ENCODE measurements around the gene RBM44.
"Not testable (repeated sequence)": the region's sequence is repeated elsewhere in the genome, so short reads cannot be mapped to it uniquely, and the experiment has no call there.

The RBM44 gene

GRCh38 chr2:237859533-237860272 lies 61.1 kb downstream of the RBM44 start, which contains the start of gene RAMP1:
RAMP1 (plus strand) TSS chr2:237859623; CDS start chr2:237859676, 53 bp downstream.
- no peak for DNase-seq

GRCh38 chr2:237860273-237860935 lies 61.8 kb downstream of the RBM44 start:
- no peak for DNase-seq

GRCh38 chr2:237861875-237862527 lies 63.4 kb downstream of the RBM44 start:
- no peak for DNase-seq

- DNase-seq: no peak
Observed at GRCh38 chr2:237862528-237862895, 63.9 kb downstream of the RBM44 start.

GRCh38 chr2:237863102-237863511 lies 64.5 kb downstream of the RBM44 start:
- no peak for DNase-seq

GRCh38 chr2:237863689-237864443 lies 65.3 kb downstream of the RBM44 start:
- no peak for DNase-seq

DNA sequence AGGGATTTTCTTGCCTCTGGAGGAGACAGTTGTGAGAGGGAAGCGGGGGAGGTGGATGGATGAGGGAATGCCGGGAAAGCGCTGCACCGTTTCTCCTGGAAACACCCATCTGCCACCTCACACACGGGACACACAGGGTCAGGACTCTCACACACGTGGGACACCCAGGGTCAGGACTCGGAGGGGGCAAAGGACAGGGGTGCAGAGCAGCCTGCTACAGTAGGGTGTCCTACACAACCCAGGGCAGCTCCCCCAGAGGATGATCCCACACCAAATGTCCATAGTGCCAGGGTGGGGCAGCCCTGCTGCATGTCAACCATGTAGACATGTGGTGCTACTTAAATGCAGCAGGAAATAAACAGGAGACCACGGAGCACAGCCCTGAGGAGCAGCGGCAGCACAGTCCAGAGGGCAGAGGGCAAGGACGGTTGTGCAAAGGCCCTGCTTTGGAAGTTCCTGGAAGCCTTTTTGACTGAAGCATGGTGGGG lies 65.9 kb downstream of the RBM44 start:
- DNase-seq: no peak

DNA sequence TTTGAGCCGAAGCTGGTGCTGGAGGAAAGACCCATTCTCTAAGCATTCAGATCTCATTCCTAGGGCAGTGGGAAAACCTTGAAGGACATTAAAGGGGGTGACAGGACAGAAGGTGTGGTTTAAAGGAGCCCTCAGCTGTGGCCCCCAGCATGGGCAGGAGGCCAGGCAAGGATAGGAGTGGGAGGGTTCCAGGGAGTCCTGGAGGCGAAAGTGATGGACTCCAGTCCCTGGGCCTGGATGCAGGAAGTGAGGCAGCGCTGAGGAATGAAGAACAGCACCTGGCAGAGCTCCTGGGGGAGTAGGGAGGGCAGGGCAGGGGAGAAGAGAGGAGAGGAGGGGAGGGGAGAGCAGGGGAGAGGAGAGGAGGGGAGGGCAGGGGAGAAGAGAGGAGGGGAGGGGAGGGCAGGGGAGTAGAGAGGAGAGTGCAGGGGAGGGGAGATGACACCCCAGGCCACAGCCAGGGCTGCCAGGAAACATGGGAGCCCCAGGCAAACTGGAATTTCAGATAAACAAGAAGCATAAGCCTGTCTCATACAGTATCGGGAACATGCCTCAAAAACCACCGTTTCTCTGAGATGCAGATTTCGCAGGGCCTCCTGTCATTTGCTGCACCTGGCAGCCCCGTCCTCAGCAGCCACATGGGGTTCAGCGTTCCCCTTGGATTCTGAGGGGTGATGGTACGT lies 66.5 kb downstream of the RBM44 start:
- DNase-seq: no peak

DNA sequence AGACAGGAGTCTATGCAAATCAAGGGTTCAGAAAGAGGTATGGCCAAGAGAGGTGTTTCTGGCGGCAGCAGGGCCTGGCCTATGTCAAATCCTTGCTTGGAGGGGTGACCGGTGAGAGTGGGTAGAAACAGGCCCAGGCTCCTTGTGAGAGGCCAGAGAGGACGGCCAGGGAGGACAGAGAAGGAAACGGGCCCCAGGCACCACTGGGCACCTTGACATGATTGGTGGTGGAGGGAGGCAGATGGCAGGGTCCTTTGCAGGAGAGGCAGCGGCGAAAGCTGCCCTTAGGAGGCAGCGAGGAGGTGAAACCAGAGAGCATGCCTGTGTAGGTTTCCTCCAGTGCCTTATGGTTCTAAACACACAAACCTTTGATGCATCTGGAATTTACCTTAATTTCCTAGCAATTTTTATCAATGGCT lies 67.1 kb downstream of the RBM44 start:
- no peak for DNase-seq

GRCh38 chr2:237866101-237866621 lies 67.6 kb downstream of the RBM44 start:
- no peak for DNase-seq

DNA sequence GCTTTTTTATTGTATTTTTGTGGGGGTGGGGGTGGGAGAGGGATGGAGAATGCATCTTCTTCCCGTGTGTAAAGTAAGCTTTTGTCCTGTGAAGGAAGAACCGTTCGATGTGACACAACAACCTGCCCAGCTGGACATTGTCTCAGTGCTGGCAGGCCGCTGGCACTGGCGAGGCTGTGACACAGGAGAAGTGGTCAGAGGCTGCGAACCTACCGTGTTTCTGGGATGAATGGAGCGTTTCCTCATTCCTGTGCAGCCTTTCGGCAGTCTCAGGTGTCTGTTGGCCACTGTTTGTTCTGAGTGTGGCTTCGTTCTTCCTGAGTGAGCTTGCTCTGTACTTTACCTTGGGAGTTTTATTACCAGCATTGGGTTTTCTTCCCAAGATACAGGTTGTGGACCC lies 68.9 kb downstream of the RBM44 start:
- no peak for DNase-seq

GRCh38 chr2:237868074-237868473 lies 69.5 kb downstream of the RBM44 start:
- DNase-seq: not testable (repeated sequence)

DNA sequence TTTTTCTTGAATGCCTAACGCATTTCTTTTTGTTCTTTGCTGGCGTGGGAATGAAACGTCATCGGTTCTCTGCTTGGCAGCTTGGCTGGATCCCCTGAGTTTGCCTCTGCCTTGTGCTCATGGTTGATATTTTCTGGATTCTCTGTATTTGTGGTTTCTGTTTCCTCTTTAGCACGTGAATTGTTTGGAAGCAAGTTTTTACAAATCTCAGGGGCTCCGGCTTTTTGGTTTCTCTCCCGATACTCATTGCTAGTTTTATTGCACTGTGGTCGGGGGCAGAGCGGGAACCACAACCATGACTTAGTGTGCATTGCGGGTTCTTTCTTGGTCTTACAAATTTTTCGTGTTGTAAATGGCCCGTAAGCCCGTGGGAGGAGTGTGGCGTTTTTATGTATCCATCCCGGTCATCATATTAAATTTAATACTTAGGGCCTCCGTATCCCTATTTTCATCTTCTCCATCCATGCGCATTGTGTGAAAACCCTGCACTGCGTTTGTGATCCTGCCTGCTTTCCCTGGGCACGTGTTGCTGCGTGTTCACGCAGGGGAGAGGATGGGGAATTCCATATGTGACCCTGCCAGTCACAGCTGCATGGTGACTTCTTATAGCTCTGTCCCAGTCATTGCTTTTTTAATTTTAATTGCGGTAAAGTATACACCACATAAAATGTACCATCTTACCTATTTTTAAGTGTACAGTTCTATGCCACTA lies 70.2 kb downstream of the RBM44 start:
- DNase-seq: no peak

- DNase-seq: no peak
Observed at GRCh38 chr2:237869343-237870102, 70.9 kb downstream of the RBM44 start.

GRCh38 chr2:237870126-237870525 lies 71.5 kb downstream of the RBM44 start:
- no peak for DNase-seq

GRCh38 chr2:237870754-237871651 lies 72.4 kb downstream of the RBM44 start:
- DNase-seq: no peak

- no peak for DNase-seq
Observed at GRCh38 chr2:237872178-237872887, 73.8 kb downstream of the RBM44 start.

DNA sequence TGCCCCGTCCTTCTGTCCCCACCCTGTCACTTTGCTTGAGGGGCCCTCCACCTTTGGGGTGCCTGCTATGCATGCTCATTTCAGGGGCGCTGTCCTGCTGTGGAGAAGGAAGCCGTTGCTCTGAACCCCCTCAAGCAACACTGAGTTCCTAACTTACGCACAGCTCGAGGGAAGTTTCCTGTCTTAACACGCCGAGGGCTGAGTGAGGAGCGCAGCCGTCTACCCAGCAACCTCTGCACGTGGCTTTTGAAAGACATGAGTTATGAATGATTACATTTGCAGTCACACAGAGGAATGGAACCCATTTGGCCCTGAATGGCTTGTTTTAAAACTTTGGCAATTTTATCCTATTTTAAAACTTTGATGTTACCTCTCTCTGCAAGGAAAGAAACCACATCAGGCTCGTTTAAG lies 74.8 kb downstream of the RBM44 start:
- DNase-seq: no peak
